GM19463 (cell line): ENCODE measurements around the gene SPECC1L.

Experiments
- ATAC-seq: cut with Tn5 transposase; IDR thresholded peaks from one replicate; pipeline ENCODE4 v1.9.1; 2021; ENCODE audit warnings: mild to moderate bottlenecking, moderate library complexity; ENCODE audit not compliant: unreplicated experiment

Gene SPECC1L

GRCh38 chr22:24437091-24437490, 166.5 kb downstream of the SPECC1L start:
- no peak for ATAC-seq

- ATAC-seq = no peak
Observed at GRCh38 chr22:24437741-24438328, 167.2 kb downstream of the SPECC1L start.

GRCh38 chr22:24440270-24440717, 169.7 kb downstream of the SPECC1L start:
- ATAC-seq = no peak

GRCh38 chr22:24440718-24441405, 170.2 kb downstream of the SPECC1L start:
- no peak for ATAC-seq

DNA sequence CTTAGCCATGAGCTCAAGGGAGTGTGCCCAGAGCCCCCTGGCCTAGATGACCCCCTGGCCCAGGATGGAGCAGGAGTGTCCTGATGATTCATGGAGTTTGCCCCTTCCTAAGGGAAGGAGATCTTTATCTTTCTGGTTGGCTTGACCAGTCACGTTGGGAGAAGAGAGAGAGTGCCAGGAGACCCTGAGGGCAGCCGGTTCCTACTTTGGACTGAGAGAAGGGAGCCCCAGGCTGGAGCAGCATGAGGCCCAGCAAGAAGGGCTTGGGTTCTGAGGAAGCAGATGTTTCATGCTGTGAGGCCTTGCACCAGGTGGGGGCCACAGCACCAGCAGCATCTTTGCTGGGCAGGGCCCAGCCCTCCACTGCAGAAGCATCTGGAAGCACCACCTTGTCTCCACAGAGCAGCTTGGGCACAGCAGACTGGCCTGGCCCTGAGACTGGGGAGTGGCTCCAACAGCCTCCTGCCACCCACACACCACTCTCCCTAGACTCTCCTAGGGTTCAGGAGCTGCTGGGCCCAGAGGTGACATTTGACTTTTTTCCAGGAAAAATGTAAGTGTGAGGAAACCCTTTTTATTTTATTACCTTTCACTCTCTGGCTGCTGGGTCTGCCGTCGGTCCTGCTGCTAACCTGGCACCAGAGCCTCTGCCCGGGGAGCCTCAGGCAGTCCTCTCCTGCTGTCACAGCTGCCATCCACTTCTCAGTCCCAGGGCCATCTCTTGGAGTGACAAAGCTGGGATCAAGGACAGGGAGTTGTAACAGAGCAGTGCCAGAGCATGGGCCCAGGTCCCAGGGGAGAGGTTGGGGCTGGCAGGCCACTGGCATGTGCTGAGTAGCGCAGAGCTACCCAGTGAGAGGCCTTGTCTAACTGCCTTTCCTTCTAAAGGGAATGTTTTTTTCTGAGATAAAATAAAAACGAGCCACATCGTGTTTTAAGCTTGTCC, 171.0 kb downstream of the SPECC1L start:
- no peak for ATAC-seq

DNA sequence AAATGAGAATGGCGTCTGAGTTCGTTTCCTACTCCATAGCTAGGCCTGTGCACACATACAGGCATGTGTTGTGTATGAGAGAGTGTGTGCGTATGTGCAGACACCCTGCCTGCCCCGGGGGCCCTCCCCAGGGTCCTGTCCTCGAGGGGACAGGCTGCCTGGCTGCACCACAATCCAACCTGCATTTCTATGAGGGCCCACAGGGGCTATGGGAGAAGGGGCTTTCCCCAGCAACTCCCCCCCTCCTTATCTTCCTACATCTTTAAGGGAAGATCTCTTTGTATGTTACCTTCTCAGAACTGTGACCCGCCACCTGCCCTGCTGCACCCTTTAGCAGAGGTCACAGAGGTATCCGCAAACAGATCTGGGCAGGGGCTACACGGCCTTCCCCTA, 171.7 kb downstream of the SPECC1L start:
- ATAC-seq = no peak

- no peak for ATAC-seq
Observed at GRCh38 chr22:24443668-24444067, 173.0 kb downstream of the SPECC1L start.

DNA sequence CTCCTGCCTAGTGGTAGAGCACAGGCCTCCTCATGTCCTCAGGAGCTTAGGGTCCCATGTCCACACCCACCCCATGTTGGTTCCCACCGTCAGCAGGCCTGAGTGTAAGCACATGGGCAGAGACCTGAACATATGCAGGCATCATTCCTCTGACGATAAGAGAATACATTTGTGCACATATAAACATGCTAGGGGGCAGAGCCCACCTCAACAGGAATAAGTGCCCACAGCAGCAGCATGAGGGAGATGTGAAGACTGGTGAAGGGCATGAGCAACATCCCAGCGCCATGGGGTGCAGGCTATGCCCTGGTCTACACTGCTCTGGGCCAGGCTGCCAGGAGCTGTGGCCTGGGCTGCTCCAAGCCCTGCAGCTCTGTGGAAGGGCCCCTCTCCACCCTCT, 173.6 kb downstream of the SPECC1L start:
- no peak for ATAC-seq

DNA sequence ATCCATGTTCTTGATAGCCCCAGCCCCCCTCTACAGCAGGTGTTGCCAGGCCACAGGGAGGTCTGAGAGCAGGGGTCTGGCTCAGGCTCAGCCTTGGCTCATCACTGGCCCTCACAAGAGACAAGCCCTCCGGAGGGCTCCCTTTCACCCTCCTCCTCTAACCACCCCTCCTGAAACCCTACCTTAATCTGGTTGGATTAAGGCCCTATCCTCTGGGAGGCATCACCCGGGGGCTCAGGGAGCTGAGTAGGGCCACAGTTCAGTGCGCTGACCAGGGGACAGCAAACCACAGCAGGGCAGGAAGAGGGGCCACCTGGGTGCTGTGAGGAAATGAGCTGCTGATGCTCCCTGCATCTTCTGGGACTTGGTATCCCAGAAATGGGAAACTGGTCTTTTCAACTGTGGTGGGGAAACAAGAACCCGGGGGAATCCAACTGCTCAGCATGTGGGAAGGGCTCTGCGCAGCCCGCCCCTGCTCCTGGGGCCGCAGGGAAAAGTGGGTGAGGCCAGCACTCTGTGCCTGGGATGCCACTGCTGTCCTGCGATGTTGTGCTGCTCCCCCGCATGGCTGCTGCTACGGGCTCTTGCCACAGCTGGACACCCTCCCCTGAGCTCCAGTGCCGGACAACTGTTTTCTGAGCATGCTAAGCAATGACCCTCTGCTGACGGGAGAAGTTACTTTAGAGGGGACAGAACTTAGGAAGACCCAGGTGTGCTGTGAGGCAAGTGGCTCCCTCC, 174.3 kb downstream of the SPECC1L start:
- no peak for ATAC-seq

- no peak for ATAC-seq
Observed at GRCh38 chr22:24445481-24446259, 175.0 kb downstream of the SPECC1L start.

DNA sequence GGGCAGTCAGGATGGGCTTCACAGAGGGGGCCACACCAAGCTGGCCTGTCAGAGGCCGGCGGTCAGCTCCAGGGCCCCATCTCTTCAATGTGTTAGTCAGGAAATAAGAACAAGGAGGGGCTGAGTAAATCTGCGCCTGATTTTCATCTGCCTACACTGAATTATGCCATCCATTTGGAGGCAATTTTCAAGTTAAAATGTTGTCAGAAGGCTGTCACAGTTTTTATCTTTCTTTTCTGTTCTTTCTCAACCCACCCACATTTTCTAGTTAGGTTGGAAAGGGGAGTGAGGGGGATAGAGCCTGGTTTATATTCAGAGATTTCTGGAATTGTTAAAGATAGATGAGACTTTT, 175.6 kb downstream of the SPECC1L start:
- ATAC-seq = no peak

DNA sequence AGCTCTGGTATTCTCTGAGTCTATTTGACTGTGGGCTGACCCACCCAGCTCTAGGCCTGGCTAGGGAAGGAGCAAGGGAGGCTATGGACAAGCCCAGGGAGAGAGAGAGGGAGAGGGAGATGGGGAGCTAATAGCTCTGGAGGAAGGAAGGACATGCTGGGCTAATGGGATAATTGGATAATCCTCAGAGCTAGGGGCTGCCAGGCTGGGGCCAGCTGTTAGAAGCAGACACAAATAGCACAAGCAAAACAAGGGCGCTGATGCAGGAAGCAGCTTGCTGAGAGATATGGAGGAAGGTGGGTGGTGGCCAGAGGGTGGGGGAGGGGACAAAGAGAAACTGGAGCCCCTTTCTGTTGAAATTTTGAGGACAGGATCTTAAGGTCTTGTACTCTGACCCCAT, 180.0 kb downstream of the SPECC1L start:
- ATAC-seq = no peak

GRCh38 chr22:24451162-24451561, 180.5 kb downstream of the SPECC1L start:
- no peak for ATAC-seq

- no peak for ATAC-seq
Observed at GRCh38 chr22:24453853-24454252, 183.2 kb downstream of the SPECC1L start.

GRCh38 chr22:24455039-24455438, 184.4 kb downstream of the SPECC1L start:
- ATAC-seq = no peak

- ATAC-seq = no peak
Observed at GRCh38 chr22:24455751-24456426, 185.3 kb downstream of the SPECC1L start.

DNA sequence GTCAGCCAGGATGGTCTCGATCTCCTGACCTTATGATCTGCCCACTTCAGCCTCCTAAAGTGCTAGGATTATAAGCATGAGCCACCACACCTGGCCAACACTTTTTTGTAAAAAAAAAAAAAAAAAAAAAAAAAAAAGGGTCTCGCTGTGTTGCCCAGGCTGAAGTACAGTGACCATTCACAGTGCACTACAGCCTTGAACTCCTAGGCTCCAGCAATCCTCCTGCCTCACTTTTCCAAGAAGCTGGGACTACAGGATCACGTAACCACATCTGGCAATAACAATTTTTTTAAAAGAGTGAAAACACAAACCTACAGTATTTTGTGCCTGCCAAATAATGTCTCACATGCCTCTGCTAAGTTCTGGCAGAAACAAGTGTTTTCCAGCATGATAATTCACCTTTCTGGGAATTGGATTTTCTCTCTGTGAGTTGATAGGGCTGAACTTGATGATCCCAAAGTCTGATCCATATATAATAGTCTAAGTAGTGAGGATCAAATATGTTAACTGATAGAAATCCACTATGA, 187.3 kb downstream of the SPECC1L start:
- ATAC-seq = no peak

GRCh38 chr22:24459911-24460310, 189.3 kb downstream of the SPECC1L start:
- no peak for ATAC-seq

GRCh38 chr22:24460418-24461089, 189.9 kb downstream of the SPECC1L start:
- ATAC-seq = no peak
